Rectal smooth muscle tissue (tissue), 1 donor: Measurements from ENCODE around the gene PCSK1.
"Not testable (repeated sequence)": the region's sequence is repeated elsewhere in the genome, so short reads cannot be mapped to it uniquely, and the experiment has no call there.

Source experiments
- H3K27ac ChIP-seq: one replicate; pipeline ENCODE4 v1.7.0; 2013; ENCODE audit warnings: low read depth, low read length, inconsistent platforms
- H3K27me3 ChIP-seq: one replicate; pipeline ENCODE4 v1.7.0; 2013; ENCODE audit warnings: low read length; ENCODE audit not compliant: control insufficient read depth, insufficient read depth
- H3K36me3 ChIP-seq: one replicate; pipeline ENCODE4 v1.7.0; 2013; ENCODE audit warnings: low read length; ENCODE audit not compliant: control insufficient read depth, insufficient read depth
- H3K4me1 ChIP-seq: one replicate; pipeline ENCODE4 v1.7.0; 2013; ENCODE audit warnings: low read length; ENCODE audit not compliant: control insufficient read depth, insufficient read depth
- H3K4me3 ChIP-seq: one replicate; pipeline ENCODE4 v1.7.0; 2013; ENCODE audit warnings: low read length
- H3K9ac ChIP-seq: one replicate; pipeline ENCODE4 v1.7.0; 2013; ENCODE audit warnings: low read length

PCSK1 gene

GRCh38 chr5:96410013-96410412 lies 23.0 kb downstream of the PCSK1 start:
- H3K36me3 ChIP-seq, result no peaks in the 10 kb centered on the region
- no peak overlapping the region for H3K9ac ChIP-seq
- no peak overlapping the region for H3K4me3 ChIP-seq
- no peaks in the 10 kb centered on the region for H3K27me3 ChIP-seq
- H3K27ac ChIP-seq, result no peak overlapping the region
- H3K4me1 ChIP-seq, result no peaks in the 10 kb centered on the region

GRCh38 chr5:96408841-96409538 lies 24.1 kb downstream of the PCSK1 start:
- Histone ChIP-seq H3K27me3 (no peaks in the 10 kb centered on the region), H3K36me3 (no peaks in the 10 kb centered on the region), H3K4me3 (no peak overlapping the region), H3K4me1 (no peaks in the 10 kb centered on the region), H3K27ac (no peak overlapping the region), H3K9ac (no peak overlapping the region)

- no peaks in the 10 kb centered on the region for H3K36me3 ChIP-seq
- no peak overlapping the region for H3K27ac ChIP-seq
- no peak overlapping the region for H3K4me3 ChIP-seq
- no peaks in the 10 kb centered on the region for H3K27me3 ChIP-seq
- H3K9ac ChIP-seq, result no peak overlapping the region
- no peaks in the 10 kb centered on the region for H3K4me1 ChIP-seq
These were observed 24.8 kb downstream of the PCSK1 start for GRCh38 chr5:96408210-96408777.

GRCh38 chr5:96407436-96407835 lies 25.6 kb downstream of the PCSK1 start:
- no peak overlapping the region for H3K9ac ChIP-seq
- H3K4me1 ChIP-seq, result no peaks in the 10 kb centered on the region
- H3K36me3 ChIP-seq, result no peaks in the 10 kb centered on the region
- no peak overlapping the region for H3K4me3 ChIP-seq
- H3K27ac ChIP-seq, result no peak overlapping the region
- H3K27me3 ChIP-seq, result no peaks in the 10 kb centered on the region

- Histone ChIP-seq H3K9ac (no peak overlapping the region), H3K4me1 (no peaks in the 10 kb centered on the region), H3K36me3 (no peaks in the 10 kb centered on the region), H3K27ac (no peak overlapping the region), H3K27me3 (no peaks in the 10 kb centered on the region), H3K4me3 (no peak overlapping the region)
These were observed 28.7 kb downstream of the PCSK1 start for GRCh38 chr5:96404191-96404867.

- Histone ChIP-seq H3K36me3 (no peaks in the 10 kb centered on the region), H3K4me1 (no peaks in the 10 kb centered on the region), H3K27ac (no peak overlapping the region), H3K4me3 (no peak overlapping the region), H3K27me3 (no peaks in the 10 kb centered on the region), H3K9ac (no peak overlapping the region)
These were observed 30.5 kb downstream of the PCSK1 start for GRCh38 chr5:96402500-96402899.

GRCh38 chr5:96396878-96397277 lies 36.2 kb downstream of the PCSK1 start:
- Histone ChIP-seq H3K36me3 (no peaks in the 10 kb centered on the region), H3K27ac (no peak overlapping the region), H3K4me1 (no peaks in the 10 kb centered on the region), H3K4me3 (no peak overlapping the region), H3K9ac (no peak overlapping the region), H3K27me3 (no peaks in the 10 kb centered on the region)

GRCh38 chr5:96395295-96395694 lies 37.8 kb downstream of the PCSK1 start:
- H3K4me3 ChIP-seq, H3K27ac ChIP-seq, H3K9ac ChIP-seq, H3K27me3 ChIP-seq, H3K36me3 ChIP-seq, H3K4me1 ChIP-seq: not testable (repeated sequence)

- Histone ChIP-seq H3K36me3 (no peaks in the 10 kb centered on the region), H3K9ac (no peak overlapping the region), H3K4me1 (no peaks in the 10 kb centered on the region), H3K27me3 (no peaks in the 10 kb centered on the region), H3K4me3 (no peak overlapping the region), H3K27ac (no peak overlapping the region)
These were observed 41.1 kb downstream of the PCSK1 start for GRCh38 chr5:96391921-96392320.

GRCh38 chr5:96388176-96388575 lies 44.9 kb downstream of the PCSK1 start:
- Histone ChIP-seq H3K9ac (no peak overlapping the region), H3K4me3 (no peak overlapping the region), H3K27me3 (no peaks in the 10 kb centered on the region), H3K36me3 (no peaks in the 10 kb centered on the region), H3K4me1 (no peaks in the 10 kb centered on the region), H3K27ac (no peak overlapping the region)

GRCh38 chr5:96387616-96388015 lies 45.4 kb downstream of the PCSK1 start:
- no peak overlapping the region for H3K4me3 ChIP-seq
- no peak overlapping the region for H3K9ac ChIP-seq
- no peaks in the 10 kb centered on the region for H3K36me3 ChIP-seq
- no peak overlapping the region for H3K27ac ChIP-seq
- no peaks in the 10 kb centered on the region for H3K27me3 ChIP-seq
- no peaks in the 10 kb centered on the region for H3K4me1 ChIP-seq

GRCh38 chr5:96385538-96385937 lies 47.5 kb downstream of the PCSK1 start:
- no peak overlapping the region for H3K4me3 ChIP-seq
- H3K4me1 ChIP-seq, result no peaks in the 10 kb centered on the region
- no peaks in the 10 kb centered on the region for H3K27me3 ChIP-seq
- H3K9ac ChIP-seq, result no peak overlapping the region
- H3K36me3 ChIP-seq, result no peaks in the 10 kb centered on the region
- H3K27ac ChIP-seq, result no peak overlapping the region

GRCh38 chr5:96384353-96384752 lies 48.7 kb downstream of the PCSK1 start:
- no peaks in the 10 kb centered on the region for H3K36me3 ChIP-seq
- H3K27ac ChIP-seq, result no peak overlapping the region
- no peak overlapping the region for H3K9ac ChIP-seq
- no peaks in the 10 kb centered on the region for H3K4me1 ChIP-seq
- H3K27me3 ChIP-seq, result no peaks in the 10 kb centered on the region
- H3K4me3 ChIP-seq, result no peak overlapping the region
